Measurements from ENCODE around the gene GLCE.
"Not testable (repeated sequence)": the region's sequence is repeated elsewhere in the genome, so short reads cannot be mapped to it uniquely, and the experiment has no call there.

Gene GLCE

GRCh38 chr15:69158201-69158842 lies 2.1 kb upstream of the GLCE start:
- DNase-seq: no peak

GRCh38 chr15:69158843-69159240 lies 1.6 kb upstream of the GLCE start:
- no peak for DNase-seq

- DNase-seq: no peak
These were observed 662 bp upstream of the GLCE start for GRCh38 chr15:69159805-69160140.

GRCh38 chr15:69161079-69161877 lies 843 bp downstream of the GLCE start:
- DNase-seq: peak; percentile 75

- DNase-seq: no peak
These were observed 1.4 kb downstream of the GLCE start for GRCh38 chr15:69161878-69162213.

GRCh38 chr15:69163141-69163669 lies 2.8 kb downstream of the GLCE start:
- DNase-seq: no peak

GRCh38 chr15:69164807-69165636 lies 4.6 kb downstream of the GLCE start:
- DNase-seq: no peak

GRCh38 chr15:69165637-69166025 lies 5.2 kb downstream of the GLCE start:
- no peak for DNase-seq

GRCh38 chr15:69167218-69167846 lies 6.9 kb downstream of the GLCE start:
- DNase-seq: no peak

- DNase-seq: not testable (repeated sequence)
These were observed 7.9 kb downstream of the GLCE start for GRCh38 chr15:69168361-69168760.

GRCh38 chr15:69169540-69169939 lies 9.1 kb downstream of the GLCE start:
- not testable (repeated sequence) for DNase-seq

- no peak for DNase-seq
These were observed 10.2 kb downstream of the GLCE start for GRCh38 chr15:69170597-69170996.

GRCh38 chr15:69172847-69173246 lies 12.4 kb downstream of the GLCE start:
- DNase-seq: no peak

- no peak for DNase-seq
These were observed 15.1 kb downstream of the GLCE start for GRCh38 chr15:69175536-69175935.

GRCh38 chr15:69181424-69181823 lies 21.0 kb downstream of the GLCE start:
- DNase-seq: no peak

- no peak for DNase-seq
These were observed 24.8 kb downstream of the GLCE start for GRCh38 chr15:69185216-69185615.

GRCh38 chr15:69185706-69186105 lies 25.3 kb downstream of the GLCE start:
- DNase-seq: no peak

GRCh38 chr15:69189157-69189556 lies 28.7 kb downstream of the GLCE start:
- no peak for DNase-seq

- no peak for DNase-seq
These were observed 29.7 kb downstream of the GLCE start for GRCh38 chr15:69190091-69190490.

GRCh38 chr15:69190504-69190903 lies 30.1 kb downstream of the GLCE start:
- no peak for DNase-seq

- DNase-seq: no peak
These were observed 33.8 kb downstream of the GLCE start for GRCh38 chr15:69194025-69194827.

GRCh38 chr15:69194854-69195253 lies 34.4 kb downstream of the GLCE start:
- DNase-seq: no peak

All from right kidney (tissue), 1 donor.